ENCODE results near the gene SLC9A9.

DNA sequence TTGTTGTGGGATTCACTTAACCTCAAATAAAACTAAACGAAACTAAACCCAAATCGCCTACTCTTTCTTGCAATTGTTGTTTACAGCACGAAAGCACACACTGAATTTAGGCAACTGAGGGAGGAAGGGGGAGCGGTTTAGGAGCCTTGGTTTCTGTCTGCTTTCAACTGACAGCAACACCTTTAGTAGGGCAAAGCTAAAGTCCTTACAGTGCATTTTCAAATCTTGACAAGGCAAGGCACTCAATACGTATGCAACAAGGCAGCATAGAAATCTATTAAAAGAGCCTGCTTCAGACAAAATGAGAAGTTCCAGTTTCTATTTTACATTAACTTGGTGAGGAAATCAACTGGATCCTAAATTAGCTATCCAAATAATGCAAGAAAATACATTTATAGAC is 554.1 kb downstream of the SLC9A9 start:
- TF ChIP-seq EZH2 (IDR thresholded peaks at IDR 0.05; ENCODE audit: borderline replicate concordance) (no peak), EZH2phosphoT487 (IDR thresholded peaks at IDR 0.05; ENCODE audit: low read depth, severe bottlenecking, unreplicated experiment) (no peak)
- TF ChIP-seq, protein P1, sequence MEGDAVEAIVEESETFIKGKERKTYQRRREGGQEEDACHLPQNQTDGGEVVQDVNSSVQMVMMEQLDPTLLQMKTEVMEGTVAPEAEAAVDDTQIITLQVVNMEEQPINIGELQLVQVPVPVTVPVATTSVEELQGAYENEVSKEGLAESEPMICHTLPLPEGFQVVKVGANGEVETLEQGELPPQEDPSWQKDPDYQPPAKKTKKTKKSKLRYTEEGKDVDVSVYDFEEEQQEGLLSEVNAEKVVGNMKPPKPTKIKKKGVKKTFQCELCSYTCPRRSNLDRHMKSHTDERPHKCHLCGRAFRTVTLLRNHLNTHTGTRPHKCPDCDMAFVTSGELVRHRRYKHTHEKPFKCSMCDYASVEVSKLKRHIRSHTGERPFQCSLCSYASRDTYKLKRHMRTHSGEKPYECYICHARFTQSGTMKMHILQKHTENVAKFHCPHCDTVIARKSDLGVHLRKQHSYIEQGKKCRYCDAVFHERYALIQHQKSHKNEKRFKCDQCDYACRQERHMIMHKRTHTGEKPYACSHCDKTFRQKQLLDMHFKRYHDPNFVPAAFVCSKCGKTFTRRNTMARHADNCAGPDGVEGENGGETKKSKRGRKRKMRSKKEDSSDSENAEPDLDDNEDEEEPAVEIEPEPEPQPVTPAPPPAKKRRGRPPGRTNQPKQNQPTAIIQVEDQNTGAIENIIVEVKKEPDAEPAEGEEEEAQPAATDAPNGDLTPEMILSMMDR (IDR thresholded peaks at IDR 0.05; ENCODE audit: poor library complexity), result no peak
